ENCODE measurements around the gene BRD8. TPM values are rescaled to one million over a fixed set of nuclear protein-coding genes. Genes with fewer than 3 reads are reported as not detected.

The BRD8 gene
- total and polyA plus RNA-seq, 10 of the 15 experiments (the other 5 are each of a cell fraction or from before 2014, with no cell fraction given) = 28.1 to 78.5 (median 44.5) TPM

- CTCF ChIA-PET = interaction anchor here (1.1 to 1.5 kb wide), 2 partner anchors 17 to 21 kb away, joined by 3 to 7 read pairs; no protein-coding TSS in a partner anchor
- ATAC-seq = no peak
- Histone ChIP-seq H3K9me3 (replicated peaks; ENCODE audit: control insufficient read depth, insufficient read depth, low read length) (no peaks in the 10 kb centered on the region), H3K27me3 (replicated peaks in 1 of 2; ENCODE audit: control insufficient read depth in 2 of 2, insufficient read depth in 2 of 2, low read length in 1 of 2) (no peaks in the 10 kb centered on the region), H3K79me2 (ENCODE audit: control insufficient read depth, insufficient read depth, low read length) (no peaks in the 10 kb centered on the region), H3K4me1 (ENCODE audit: control insufficient read depth, insufficient read depth, low read length) (no peaks in the 10 kb centered on the region), H3K4me3 (no peak overlapping the region), H3K36me3 (ENCODE audit: control insufficient read depth in 2 of 2, insufficient read depth in 2 of 2, low read length in 1 of 2) (no peaks in the 10 kb centered on the region), H4K20me1 (ENCODE audit: control insufficient read depth, insufficient read depth) (no peaks in the 10 kb centered on the region), H2AFZ (ENCODE audit: control insufficient read depth, low read depth, low read length) (no peak overlapping the region), H3K9ac (ENCODE audit: control insufficient read depth, insufficient read depth, low read length) (no peak overlapping the region), H3K27ac (ENCODE audit: control insufficient read depth, insufficient read depth) (no peak overlapping the region), H3K4me2 (ENCODE audit: control insufficient read depth, insufficient read depth) (no peak overlapping the region)
- POLR2A ChIA-PET = no interaction called here
- SMC1A ChIA-PET (ENCODE audit: uncharacterized antibody, unreplicated experiment) = interaction anchor here (1.1 kb wide), 1 partner anchor 10 kb away, joined by 5 read pairs; the partner anchor contains the start of gene NME5
- no peak for TF ChIP-seq IKZF2 (IDR thresholded peaks at IDR 0.05)
- no peak for TF ChIP-seq PAX8 (IDR thresholded peaks at IDR 0.05)
- no peak for TF ChIP-seq SREBF2 (IDR thresholded peaks at IDR 0.05; ENCODE audit: low read length)
- no peak for TF ChIP-seq STAT1 (conservative IDR thresholded peaks at IDR 0.05)
- no peak for TF ChIP-seq TARDBP (IDR thresholded peaks at IDR 0.05; ENCODE audit: borderline replicate concordance)
- TF ChIP-seq SUPT20H (IDR thresholded peaks at IDR 0.05; ENCODE audit: borderline replicate concordance, control insufficient read depth, low read depth, low read length) = no peak
- TF ChIP-seq CREB1 (IDR thresholded peaks at IDR 0.05; ENCODE audit: low read depth) = no peak
- TF ChIP-seq FOXK2 (IDR thresholded peaks at IDR 0.05) = no peak
- no peak for TF ChIP-seq BHLHE40 (IDR thresholded peaks at IDR 0.05; ENCODE audit: borderline replicate concordance in 1 of 2, low read depth in 2 of 2, low read length in 1 of 2)
- WGBS (ENCODE audit: insufficient coverage, insufficient replicate concordance, low lambda C conversion rate, missing lambda C conversion rate) = 31% methylated on average over 3 of the region's 3 CpGs
- RAD21 ChIA-PET (ENCODE audit: unreplicated experiment) = no interaction called here
- in situ Hi-C loops (cut with MboI) (no loop called here), intact Hi-C loops (cut with micrococcal nuclease; ENCODE audit: unreplicated experiment) (no loop called here)
- BruUV-seq (replicated peaks) = no TSS peak
- no peak for DNase-seq (ENCODE audit: low read depth, low spot score)
- FAIRE-seq = no peak
Measured at GRCh38 chr5:138149530-138149929, 28.9 kb downstream of the BRD8 start.

- H3K9ac ChIP-seq (ENCODE audit: control insufficient read depth, insufficient read depth, low read length) = no peak overlapping the region
- H3K27ac ChIP-seq (ENCODE audit: control insufficient read depth, insufficient read depth) = no peak overlapping the region
- intact Hi-C loops (cut with micrococcal nuclease; ENCODE audit: unreplicated experiment) = no loop called here
- H3K36me3 ChIP-seq (ENCODE audit: control insufficient read depth in 2 of 2, insufficient read depth in 2 of 2, low read length in 1 of 2) = no peaks in the 10 kb centered on the region
- ChIA-PET CTCF (interaction anchor here (0.9 to 1.7 kb wide), 3 partner anchors 15 to 71 kb away, joined by 3 to 7 read pairs (median 5); no protein-coding TSS in a partner anchor), RAD21 (ENCODE audit: unreplicated experiment) (no interaction called here), POLR2A (no interaction called here), SMC1A (ENCODE audit: uncharacterized antibody, unreplicated experiment) (interaction anchor here (0.5 to 1.1 kb wide), 4 partner anchors 9 to 363 kb away, joined by 3 to 5 read pairs (median 3); partner anchors contain the start of gene NME5)
- no peaks in the 10 kb centered on the region for H3K27me3 ChIP-seq (replicated peaks in 1 of 2; ENCODE audit: control insufficient read depth in 2 of 2, insufficient read depth in 2 of 2, low read length in 1 of 2)
- no peaks in the 10 kb centered on the region for H3K9me3 ChIP-seq (replicated peaks; ENCODE audit: control insufficient read depth, insufficient read depth, low read length)
- DNase-seq (ENCODE audit: low read depth, low spot score) (no peak), FAIRE-seq (no peak), ATAC-seq (no peak)
- no peak overlapping the region for H3K4me3 ChIP-seq
- no TSS peak for BruUV-seq (replicated peaks)
- in situ Hi-C loops (cut with MboI) = no loop called here
- H3K4me2 ChIP-seq (ENCODE audit: control insufficient read depth, insufficient read depth) = no peak overlapping the region
- H4K20me1 ChIP-seq (ENCODE audit: control insufficient read depth, insufficient read depth) = no peaks in the 10 kb centered on the region
- H3K79me2 ChIP-seq (ENCODE audit: control insufficient read depth, insufficient read depth, low read length) = no peaks in the 10 kb centered on the region
- WGBS (ENCODE audit: insufficient coverage, insufficient replicate concordance, low lambda C conversion rate, missing lambda C conversion rate) = 33% methylated on average over 1 of the region's 1 CpG
- H2AFZ ChIP-seq (ENCODE audit: control insufficient read depth, low read depth, low read length) = no peak overlapping the region
- H3K4me1 ChIP-seq (ENCODE audit: control insufficient read depth, insufficient read depth, low read length) = no peaks in the 10 kb centered on the region
- no peak for TF ChIP-seq RFX5 (IDR thresholded peaks at IDR 0.05; ENCODE audit: low read depth, low read length)
- no peak for TF ChIP-seq ZNF687 (IDR thresholded peaks at IDR 0.05)
- no peak for TF ChIP-seq SMAD1 (IDR thresholded peaks at IDR 0.05; ENCODE audit: low read depth, partially characterized antibody)
Measured at GRCh38 chr5:138148811-138149210, 29.6 kb downstream of the BRD8 start.
